Osteocyte (in vitro differentiated cells): Measurements from ENCODE around the gene PAFAH1B1. TPM values are rescaled to one million over a fixed set of nuclear protein-coding genes. Genes with fewer than 3 reads are reported as not detected.

ENCODE experiments used
- DNase-seq: peaks from one replicate; pipeline ENCODE4 v3.0.0; 2021; ENCODE audit warnings: mixed read lengths; ENCODE audit not compliant: unreplicated experiment; ENCODE audit errors: extremely low spot score
- H3K27ac Mint-ChIP-seq: one replicate; pipeline ENCODE4 v1.8.0; 2021; ENCODE audit warnings: mild to moderate bottlenecking, mixed read lengths; ENCODE audit not compliant: unreplicated experiment
- H3K27me3 Mint-ChIP-seq: one replicate; pipeline ENCODE4 v1.8.0; 2021; ENCODE audit warnings: mixed read lengths; ENCODE audit not compliant: unreplicated experiment
- H3K36me3 Mint-ChIP-seq: one replicate; pipeline ENCODE4 v1.8.0; 2021; ENCODE audit warnings: mixed read lengths; ENCODE audit not compliant: unreplicated experiment
- H3K4me1 Mint-ChIP-seq: one replicate; pipeline ENCODE4 v1.8.0; 2021; ENCODE audit warnings: mixed read lengths; ENCODE audit not compliant: unreplicated experiment
- H3K4me3 Mint-ChIP-seq: one replicate; pipeline ENCODE4 v1.8.0; 2021; ENCODE audit warnings: mild to moderate bottlenecking, moderate library complexity, mixed read lengths; ENCODE audit not compliant: unreplicated experiment
- H3K9me3 Mint-ChIP-seq: one replicate; pipeline ENCODE4 v1.8.0; 2021; ENCODE audit warnings: mixed read lengths; ENCODE audit not compliant: unreplicated experiment
- CTCF ChIP-seq: fragments of 200-600 bp; sonication (generic); IDR thresholded peaks from 2 replicates; pipeline ENCODE4 v1.5.0; 2021; ENCODE audit warnings: antibody characterized with exemption, mild to moderate bottlenecking, moderate library complexity
- microRNA-seq: library from miRNA; unstranded; fragments of <30 nt; microRNA quantifications from one replicate; pipeline ENCODE4 v1.1.0, GENCODE V29; 2020; ENCODE audit not compliant: unreplicated experiment
- total RNA-seq: library from RNA; stranded (reverse); gene quantifications from 2 replicates; pipeline ENCODE4 v1.2.1, GENCODE V29; 2021

PAFAH1B1 gene
- total RNA-seq, 1 donor from 2014 or later: 138 TPM

DNA sequence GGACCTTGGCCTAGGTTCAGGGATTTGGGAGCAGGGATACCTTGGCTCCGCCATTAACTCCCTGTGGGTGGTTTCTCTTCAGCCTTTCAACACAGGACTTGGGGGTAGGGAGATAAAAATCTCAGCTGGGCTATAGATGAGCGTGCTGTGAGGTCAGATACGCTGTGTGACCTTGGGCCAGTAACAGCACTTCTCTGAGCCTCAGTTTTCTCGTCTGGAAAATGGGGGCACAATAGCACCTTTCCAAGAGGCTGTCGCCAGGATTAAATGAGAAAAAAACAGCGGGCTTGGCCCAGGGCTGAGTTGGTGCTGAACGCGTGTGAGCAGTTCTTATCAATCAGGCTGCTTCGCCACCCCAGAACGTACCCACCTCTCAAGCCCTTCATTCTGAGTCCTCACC, 138.4 kb downstream of the PAFAH1B1 start:
- Mint-ChIP-seq H3K9me3 (no peaks in the 10 kb centered on the region), H3K36me3 (no peaks in the 10 kb centered on the region), H3K27ac (no peak overlapping the region), H3K27me3 (peaks cover 22% of the 10 kb centered on the region), H3K4me1 (no peaks in the 10 kb centered on the region), H3K4me3 (no peak overlapping the region)
- no peak for TF ChIP-seq CTCF
- no peak for DNase-seq

- no peak overlapping the region for H3K27ac Mint-ChIP-seq
- no peaks in the 10 kb centered on the region for H3K36me3 Mint-ChIP-seq
- no peaks in the 10 kb centered on the region for H3K4me1 Mint-ChIP-seq
- H3K27me3 Mint-ChIP-seq: peaks cover 14% of the 10 kb centered on the region
- no peak overlapping the region for H3K4me3 Mint-ChIP-seq
- no peak for TF ChIP-seq CTCF
- DNase-seq: no peak
- no peaks in the 10 kb centered on the region for H3K9me3 Mint-ChIP-seq
Observed at GRCh38 chr17:2734939-2735338, 141.5 kb downstream of the PAFAH1B1 start.

Small RNA genes within 50 kb of the gene (microRNA-seq; reads per million reads assigned to microRNA genes)
- gene MIR6776: not detected

Other genes starting within 250 kb of the PAFAH1B1 start
- 30.4 and 35.6 TPM in 2 replicates for gene MNT, start 192.6 kb upstream of the PAFAH1B1 start, total RNA-seq
- gene METTL16, start 81.8 kb upstream of the PAFAH1B1 start, total RNA-seq: 22.9 and 26.3 TPM in 2 replicates
- 47.0 and 49.4 TPM in 2 replicates for gene CLUH, start 118.1 kb downstream of the PAFAH1B1 start, total RNA-seq
- gene CCDC92B, start 156.0 kb downstream of the PAFAH1B1 start, total RNA-seq: not detected in 2 replicates
- gene RAP1GAP2, start 202.8 kb downstream of the PAFAH1B1 start, total RNA-seq: 6.3 and 7.8 TPM in 2 replicates